ENCODE measurements around the gene GOLGA6L26. TPM values are rescaled to one million over a fixed set of nuclear protein-coding genes. Genes with fewer than 3 reads are reported as not detected.

GOLGA6L26 gene
- not detected in 2 replicates for total RNA-seq

GRCh38 chr15:23334096-23334495 lies at the start of gene GOLGA6L26:
TSS of gene GOLGA6L26 (minus strand) at chr15:23334196. CDS start at chr15:23334135, 61 bp downstream.

GRCh38 chr15:23354448-23354847 lies 20.5 kb upstream of the GOLGA6L26 start, which contains the start of gene GOLGA8S:
TSS of gene GOLGA8S (plus strand) at chr15:23354748. CDS start at chr15:23354810, 62 bp downstream.

Other genes with a start within 250 kb of the GOLGA6L26 start
- not detected in 2 replicates for gene GOLGA6L1, start 197.4 kb downstream of the GOLGA6L26 start, total RNA-seq
- 0.07 and 0.10 TPM in 2 replicates for gene GOLGA8S, start 20.6 kb upstream of the GOLGA6L26 start, total RNA-seq
- not detected in 2 replicates for gene GOLGA6L2, start 113.0 kb upstream of the GOLGA6L26 start, total RNA-seq
- gene MKRN3, start 231.5 kb upstream of the GOLGA6L26 start, total RNA-seq = 0.43 and 1.5 TPM in 2 replicates